ENCODE measurements around the gene PADI1. TPM values are rescaled to one million over a fixed set of nuclear protein-coding genes. Genes with fewer than 3 reads are reported as not detected.

Gene PADI1
- total and polyA plus RNA-seq, 2 donors (not counting 1 experiment from before 2014, with no cell fraction given): not detected

DNA sequence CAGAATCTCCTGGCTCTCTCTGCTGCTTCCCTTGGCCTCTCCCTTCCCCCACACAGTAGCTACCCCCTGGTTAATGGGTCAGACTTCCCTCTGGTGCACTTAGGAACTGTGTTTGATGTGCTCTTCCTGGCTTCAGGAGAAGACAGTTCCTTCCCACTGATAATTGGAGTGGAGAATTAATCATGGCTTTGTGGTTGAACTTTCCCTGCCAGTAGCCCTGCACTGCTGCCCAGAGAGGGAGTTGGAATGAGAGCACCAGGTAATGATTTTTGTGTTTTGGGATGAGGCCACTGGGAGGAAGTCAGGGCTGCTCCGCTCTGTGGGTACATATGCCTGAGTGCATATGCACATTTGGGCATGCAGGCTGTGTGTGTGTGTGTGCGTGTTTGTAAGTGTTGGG, 46.0 kb upstream of the PADI1 start:
- Histone ChIP-seq H3K9me3 (ENCODE audit: control extremely low read depth in 1 of 3, control insufficient read depth in 2 of 3, insufficient read depth in 1 of 3, low read length in 2 of 3) (peaks cover 0 to 30% (median 24%) of the 10 kb centered on the region in 3 donors), H4K20me1 (ENCODE audit: control insufficient read depth, insufficient read depth, low read length, poor library complexity, severe bottlenecking) (no peaks in the 10 kb centered on the region), H3K27me3 (replicated peaks in 1 of 4; ENCODE audit: control extremely low read depth in 1 of 4, control insufficient read depth in 3 of 4, insufficient read depth in 4 of 4, low read length in 3 of 4) (peaks cover 0 to 2% (median 0%) of the 10 kb centered on the region in 4 experiments), H3K4me3 (ENCODE audit: control extremely low read depth in 1 of 5, extremely low read depth in 1 of 5, insufficient read depth in 1 of 5, low read depth in 2 of 5, low read length in 4 of 5) (no peak overlapping the region), H2AFZ (ENCODE audit: insufficient read depth, low read depth, low read length, poor library complexity, severe bottlenecking) (no peak overlapping the region), H3K4me2 (replicated peaks; ENCODE audit: low read depth, low read length, poor library complexity, severe bottlenecking) (no peak overlapping the region), H3K79me2 (ENCODE audit: control insufficient read depth, insufficient read depth, low read length) (no peaks in the 10 kb centered on the region), H3K36me3 (replicated peaks in 1 of 2; ENCODE audit: control extremely low read depth in 1 of 2, control insufficient read depth in 1 of 2, extremely low read depth in 1 of 2, insufficient read depth in 2 of 2, low read length in 1 of 2) (no peaks in the 10 kb centered on the region), H3K4me1 (ENCODE audit: control insufficient read depth in 2 of 2, insufficient read depth in 2 of 2, low read length in 2 of 2) (no peaks in the 10 kb centered on the region), H3K27ac (ENCODE audit: low read length in 2 of 2) (no peak overlapping the region), H3K9ac (ENCODE audit: low read length) (no peak overlapping the region)
- no peak overlapping the region for H3K27ac Mint-ChIP-seq
- POLR2A ChIA-PET: no interaction called here
- peaks cover 6% of the 10 kb centered on the region for H3K27me3 Mint-ChIP-seq
- H3K9me3 Mint-ChIP-seq (ENCODE audit: insufficient read depth): peaks cover 21% of the 10 kb centered on the region
- no peaks in the 10 kb centered on the region for H3K4me1 Mint-ChIP-seq
- DNase-seq (no peak), ATAC-seq (ENCODE audit: low read depth) (no peak)
- TF ChIP-seq EZH2 (IDR thresholded peaks at IDR 0.05; ENCODE audit: borderline replicate concordance, insufficient read depth, low read depth, low read length, poor library complexity, severe bottlenecking): no peak
- TF ChIP-seq, protein P1, sequence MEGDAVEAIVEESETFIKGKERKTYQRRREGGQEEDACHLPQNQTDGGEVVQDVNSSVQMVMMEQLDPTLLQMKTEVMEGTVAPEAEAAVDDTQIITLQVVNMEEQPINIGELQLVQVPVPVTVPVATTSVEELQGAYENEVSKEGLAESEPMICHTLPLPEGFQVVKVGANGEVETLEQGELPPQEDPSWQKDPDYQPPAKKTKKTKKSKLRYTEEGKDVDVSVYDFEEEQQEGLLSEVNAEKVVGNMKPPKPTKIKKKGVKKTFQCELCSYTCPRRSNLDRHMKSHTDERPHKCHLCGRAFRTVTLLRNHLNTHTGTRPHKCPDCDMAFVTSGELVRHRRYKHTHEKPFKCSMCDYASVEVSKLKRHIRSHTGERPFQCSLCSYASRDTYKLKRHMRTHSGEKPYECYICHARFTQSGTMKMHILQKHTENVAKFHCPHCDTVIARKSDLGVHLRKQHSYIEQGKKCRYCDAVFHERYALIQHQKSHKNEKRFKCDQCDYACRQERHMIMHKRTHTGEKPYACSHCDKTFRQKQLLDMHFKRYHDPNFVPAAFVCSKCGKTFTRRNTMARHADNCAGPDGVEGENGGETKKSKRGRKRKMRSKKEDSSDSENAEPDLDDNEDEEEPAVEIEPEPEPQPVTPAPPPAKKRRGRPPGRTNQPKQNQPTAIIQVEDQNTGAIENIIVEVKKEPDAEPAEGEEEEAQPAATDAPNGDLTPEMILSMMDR (IDR thresholded peaks at IDR 0.05): no peak
- 100% methylated on average over 1 of the region's 2 CpGs for WGBS (ENCODE audit: insufficient coverage)
- intact Hi-C loops (cut with micrococcal nuclease): loop anchor here (5.0 kb wide), 1 partner anchor 33 kb away; no protein-coding TSS in a partner anchor
- CTCF ChIA-PET: interaction anchor here (1.6 kb wide), 1 partner anchor 33 kb away, joined by 6 read pairs; no protein-coding TSS in a partner anchor
- no peak overlapping the region for H3K4me3 Mint-ChIP-seq

DNA sequence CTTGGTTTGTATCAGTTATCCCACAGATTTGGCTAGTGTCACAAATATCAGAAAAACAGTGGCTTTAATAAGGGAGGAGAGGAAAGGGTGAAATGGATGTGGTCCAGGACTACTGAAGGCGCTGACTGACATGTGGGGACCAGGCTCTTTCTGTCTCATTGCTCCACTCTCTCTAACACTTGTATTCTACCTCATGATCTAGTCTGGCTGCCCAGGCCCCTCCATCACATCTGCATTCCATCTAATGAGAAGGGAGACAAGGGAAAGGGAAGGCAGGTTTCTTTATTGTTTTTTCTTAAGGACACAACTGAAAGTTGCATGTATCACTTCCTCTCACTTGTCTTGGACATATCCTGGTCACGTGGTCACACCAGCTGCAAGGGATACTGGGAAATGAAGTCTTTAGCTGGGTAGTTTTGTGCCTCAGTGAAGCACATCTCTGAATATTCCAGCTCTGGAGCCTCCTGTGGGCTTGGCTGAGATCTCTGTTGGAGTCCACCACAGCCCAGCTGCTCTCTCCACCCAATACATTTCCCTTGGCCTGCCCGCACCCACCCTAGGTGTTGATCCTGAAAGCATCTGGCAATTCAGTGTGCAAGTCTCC, 43.7 kb upstream of the PADI1 start:
- Histone ChIP-seq H3K27ac (ENCODE audit: low read length in 2 of 2) (no peak overlapping the region), H2AFZ (ENCODE audit: insufficient read depth, low read depth, low read length, poor library complexity, severe bottlenecking) (no peak overlapping the region), H3K4me3 (ENCODE audit: control extremely low read depth in 1 of 5, extremely low read depth in 1 of 5, insufficient read depth in 1 of 5, low read depth in 2 of 5, low read length in 4 of 5) (no peak overlapping the region), H3K27me3 (replicated peaks in 1 of 4; ENCODE audit: control extremely low read depth in 1 of 4, control insufficient read depth in 3 of 4, insufficient read depth in 4 of 4, low read length in 3 of 4) (no peaks in the 10 kb centered on the region), H3K9me3 (ENCODE audit: control extremely low read depth in 1 of 3, control insufficient read depth in 2 of 3, insufficient read depth in 1 of 3, low read length in 2 of 3) (peaks cover 0 to 7% (median 6%) of the 10 kb centered on the region in 3 donors), H3K36me3 (replicated peaks in 1 of 2; ENCODE audit: control extremely low read depth in 1 of 2, control insufficient read depth in 1 of 2, extremely low read depth in 1 of 2, insufficient read depth in 2 of 2, low read length in 1 of 2) (no peaks in the 10 kb centered on the region), H4K20me1 (ENCODE audit: control insufficient read depth, insufficient read depth, low read length, poor library complexity, severe bottlenecking) (no peaks in the 10 kb centered on the region), H3K9ac (ENCODE audit: low read length) (no peak overlapping the region), H3K4me2 (replicated peaks; ENCODE audit: low read depth, low read length, poor library complexity, severe bottlenecking) (no peak overlapping the region), H3K4me1 (ENCODE audit: control insufficient read depth in 2 of 2, insufficient read depth in 2 of 2, low read length in 2 of 2) (no peaks in the 10 kb centered on the region), H3K79me2 (ENCODE audit: control insufficient read depth, insufficient read depth, low read length) (no peaks in the 10 kb centered on the region)
- WGBS (ENCODE audit: insufficient coverage): no CpG with 5 or more reads among the region's 3 CpGs
- H3K27ac Mint-ChIP-seq: no peak overlapping the region
- intact Hi-C loops (cut with micrococcal nuclease): no loop called here
- ATAC-seq (ENCODE audit: low read depth) (no peak), DNase-seq (no peak)
- H3K4me1 Mint-ChIP-seq: no peaks in the 10 kb centered on the region
- ChIA-PET CTCF (no interaction called here), POLR2A (no interaction called here)
- TF ChIP-seq, protein P1 (IDR thresholded peaks at IDR 0.05): no peak
- TF ChIP-seq EZH2 (IDR thresholded peaks at IDR 0.05; ENCODE audit: borderline replicate concordance, insufficient read depth, low read depth, low read length, poor library complexity, severe bottlenecking): no peak
- H3K27me3 Mint-ChIP-seq: peaks cover 2% of the 10 kb centered on the region
- no peak overlapping the region for H3K4me3 Mint-ChIP-seq
- H3K9me3 Mint-ChIP-seq (ENCODE audit: insufficient read depth): peaks cover 6% of the 10 kb centered on the region

All from B cell (primary cell).